ENCODE data around the gene ITSN2. TPM values are rescaled to one million over a fixed set of nuclear protein-coding genes. Genes with fewer than 3 reads are reported as not detected.

ITSN2 gene
- total RNA-seq, 2 experiments from 2014 or later, result 60.4 to 61.0 TPM

GRCh38 chr2:24392542-24393059, 32.3 kb upstream of the ITSN2 start:
- no peak for DNase-seq
- ChIA-PET POLR2A (no interaction called here), CTCF (no interaction called here)
- Mint-ChIP-seq H3K4me3 (no peak overlapping the region), H3K27me3 (peaks cover 2% of the 10 kb centered on the region), H3K27ac (no peak overlapping the region), H3K9me3 (no peaks in the 10 kb centered on the region), H3K4me1 (ENCODE audit: low read depth) (no peaks in the 10 kb centered on the region), H3K36me3 (no peaks in the 10 kb centered on the region)
- intact Hi-C loops (cut with micrococcal nuclease), result no loop called here

- intact Hi-C loops (cut with micrococcal nuclease), result loop anchor here (10.0 kb wide), 1 partner anchor 121 kb away; no protein-coding TSS in a partner anchor
- Mint-ChIP-seq H3K27ac (no peak overlapping the region), H3K27me3 (no peaks in the 10 kb centered on the region), H3K4me1 (ENCODE audit: low read depth) (no peaks in the 10 kb centered on the region), H3K9me3 (no peaks in the 10 kb centered on the region), H3K36me3 (no peaks in the 10 kb centered on the region), H3K4me3 (no peak overlapping the region)
- POLR2A ChIA-PET, result no interaction called here
- DNase-seq, result no peak
- CTCF ChIA-PET, result interaction anchor here (1.1 kb wide), 1 partner anchor 93 kb away, joined by 4 read pairs; no protein-coding TSS in a partner anchor
These were observed 25.0 kb upstream of the ITSN2 start for GRCh38 chr2:24385366-24385765.

- Mint-ChIP-seq H3K9me3 (no peaks in the 10 kb centered on the region), H3K4me1 (ENCODE audit: low read depth) (no peaks in the 10 kb centered on the region), H3K4me3 (no peak overlapping the region), H3K27ac (no peak overlapping the region), H3K36me3 (no peaks in the 10 kb centered on the region), H3K27me3 (no peaks in the 10 kb centered on the region)
- ChIA-PET POLR2A (no interaction called here), CTCF (interaction anchor here (1.0 to 1.5 kb wide), 2 partner anchors 17 to 550 kb away, joined by 3 read pairs; no protein-coding TSS in a partner anchor)
- peak; percentile 64 for DNase-seq
- intact Hi-C loops (cut with micrococcal nuclease), result loop anchor here (1.0 to 10.0 kb wide), 2 partner anchors 118 to 154 kb away; no protein-coding TSS in a partner anchor
These were observed 22.2 kb upstream of the ITSN2 start for GRCh38 chr2:24382363-24383073.

- ChIA-PET CTCF (no interaction called here), POLR2A (no interaction called here)
- intact Hi-C loops (cut with micrococcal nuclease), result loop anchor here (10.0 kb wide), 1 partner anchor 116 kb away; no protein-coding TSS in a partner anchor
- H3K27ac Mint-ChIP-seq, result no peak overlapping the region
- no peak overlapping the region for H3K4me3 Mint-ChIP-seq
- no peaks in the 10 kb centered on the region for H3K27me3 Mint-ChIP-seq
- no peaks in the 10 kb centered on the region for H3K36me3 Mint-ChIP-seq
- no peaks in the 10 kb centered on the region for H3K9me3 Mint-ChIP-seq
- DNase-seq, result no peak
- no peaks in the 10 kb centered on the region for H3K4me1 Mint-ChIP-seq (ENCODE audit: low read depth)
These were observed 20.5 kb upstream of the ITSN2 start for GRCh38 chr2:24380820-24381219.

GRCh38 chr2:24375349-24376087, 15.2 kb upstream of the ITSN2 start:
- Mint-ChIP-seq H3K27me3 (no peaks in the 10 kb centered on the region), H3K36me3 (no peaks in the 10 kb centered on the region), H3K9me3 (no peaks in the 10 kb centered on the region), H3K27ac (no peak overlapping the region), H3K4me1 (ENCODE audit: low read depth) (no peaks in the 10 kb centered on the region), H3K4me3 (no peak overlapping the region)
- DNase-seq, result no peak
- POLR2A ChIA-PET, result no interaction called here
- CTCF ChIA-PET, result no interaction called here
- intact Hi-C loops (cut with micrococcal nuclease), result no loop called here

GRCh38 chr2:24374301-24374700, 14.0 kb upstream of the ITSN2 start:
- no peaks in the 10 kb centered on the region for H3K9me3 Mint-ChIP-seq
- intact Hi-C loops (cut with micrococcal nuclease), result no loop called here
- no peaks in the 10 kb centered on the region for H3K27me3 Mint-ChIP-seq
- H3K27ac Mint-ChIP-seq, result no peak overlapping the region
- ChIA-PET POLR2A (interaction anchor here (1.1 kb wide), 1 partner anchor 14 kb away, joined by 3 read pairs; the partner anchor contains the start of gene ITSN2), CTCF (interaction anchor here (0.6 to 1.1 kb wide), 2 partner anchors 15 to 35 kb away, joined by 4 read pairs; no protein-coding TSS in a partner anchor)
- H3K4me3 Mint-ChIP-seq, result no peak overlapping the region
- no peak for DNase-seq
- H3K36me3 Mint-ChIP-seq, result no peaks in the 10 kb centered on the region
- H3K4me1 Mint-ChIP-seq (ENCODE audit: low read depth), result no peaks in the 10 kb centered on the region

- H3K9me3 Mint-ChIP-seq, result no peaks in the 10 kb centered on the region
- ChIA-PET CTCF (no interaction called here), POLR2A (interaction anchor here (0.7 kb wide), 2 partner anchors 125 to 203 kb away, joined by 3 to 5 read pairs; no protein-coding TSS in a partner anchor)
- intact Hi-C loops (cut with micrococcal nuclease), result no loop called here
- no peak overlapping the region for H3K4me3 Mint-ChIP-seq
- no peak overlapping the region for H3K27ac Mint-ChIP-seq
- no peaks in the 10 kb centered on the region for H3K27me3 Mint-ChIP-seq
- no peak for DNase-seq
- no peaks in the 10 kb centered on the region for H3K36me3 Mint-ChIP-seq
- H3K4me1 Mint-ChIP-seq (ENCODE audit: low read depth), result no peaks in the 10 kb centered on the region
These were observed 11.7 kb upstream of the ITSN2 start for GRCh38 chr2:24372033-24372432.

- Mint-ChIP-seq H3K27ac (no peak overlapping the region), H3K4me1 (ENCODE audit: low read depth) (peaks cover 4% of the 10 kb centered on the region), H3K27me3 (no peaks in the 10 kb centered on the region), H3K4me3 (no peak overlapping the region), H3K9me3 (no peaks in the 10 kb centered on the region), H3K36me3 (no peaks in the 10 kb centered on the region)
- intact Hi-C loops (cut with micrococcal nuclease), result no loop called here
- POLR2A ChIA-PET, result no interaction called here
- no peak for DNase-seq
- CTCF ChIA-PET, result no interaction called here
These were observed 5.5 kb upstream of the ITSN2 start for GRCh38 chr2:24365826-24366225.

GRCh38 chr2:24365051-24365450, 4.7 kb upstream of the ITSN2 start:
- intact Hi-C loops (cut with micrococcal nuclease), result no loop called here
- H3K4me1 Mint-ChIP-seq (ENCODE audit: low read depth), result peaks cover 5% of the 10 kb centered on the region
- no peak for DNase-seq
- POLR2A ChIA-PET, result no interaction called here
- H3K4me3 Mint-ChIP-seq, result no peak overlapping the region
- no peaks in the 10 kb centered on the region for H3K9me3 Mint-ChIP-seq
- no peaks in the 10 kb centered on the region for H3K27me3 Mint-ChIP-seq
- no peaks in the 10 kb centered on the region for H3K36me3 Mint-ChIP-seq
- CTCF ChIA-PET, result no interaction called here
- H3K27ac Mint-ChIP-seq, result no peak overlapping the region

- no peak overlapping the region for H3K4me3 Mint-ChIP-seq
- intact Hi-C loops (cut with micrococcal nuclease), result loop anchor here (5.0 kb wide), 1 partner anchor 436 kb away; the partner anchor contains the start of gene ATAD2B
- H3K27me3 Mint-ChIP-seq, result no peaks in the 10 kb centered on the region
- peaks cover 12% of the 10 kb centered on the region for H3K4me1 Mint-ChIP-seq (ENCODE audit: low read depth)
- no peak for DNase-seq
- CTCF ChIA-PET, result no interaction called here
- POLR2A ChIA-PET, result interaction anchor here (0.6 kb wide), 2 partner anchors 430 to 797 kb away, joined by 4 read pairs; partner anchors contain the start of genes CENPO and PTRHD1
- H3K36me3 Mint-ChIP-seq, result peaks cover 6% of the 10 kb centered on the region
- no peak overlapping the region for H3K27ac Mint-ChIP-seq
- no peaks in the 10 kb centered on the region for H3K9me3 Mint-ChIP-seq
These were observed 3.0 kb upstream of the ITSN2 start for GRCh38 chr2:24363301-24363700.

GRCh38 chr2:24362253-24362652, 1.9 kb upstream of the ITSN2 start:
- no peaks in the 10 kb centered on the region for H3K27me3 Mint-ChIP-seq
- H3K9me3 Mint-ChIP-seq, result peaks cover under 1% of the 10 kb centered on the region
- H3K36me3 Mint-ChIP-seq, result peaks cover 6% of the 10 kb centered on the region
- H3K27ac Mint-ChIP-seq, result no peak overlapping the region
- CTCF ChIA-PET, result no interaction called here
- H3K4me1 Mint-ChIP-seq (ENCODE audit: low read depth), result peaks cover 18% of the 10 kb centered on the region
- POLR2A ChIA-PET, result no interaction called here
- intact Hi-C loops (cut with micrococcal nuclease), result loop anchor here (5.0 kb wide), 1 partner anchor 435 kb away; the partner anchor contains the start of gene ATAD2B
- no peak overlapping the region for H3K4me3 Mint-ChIP-seq
- DNase-seq, result no peak

- Mint-ChIP-seq H3K27me3 (no peaks in the 10 kb centered on the region), H3K4me1 (ENCODE audit: low read depth) (peaks cover 24% of the 10 kb centered on the region), H3K36me3 (peaks cover 12% of the 10 kb centered on the region), H3K4me3 (peak overlapping the region; percentile 85), H3K9me3 (peaks cover 3% of the 10 kb centered on the region), H3K27ac (peak overlapping the region; percentile 92)
- DNase-seq, result no peak
- intact Hi-C loops (cut with micrococcal nuclease), result loop anchor here (2.0 to 5.0 kb wide), 2 partner anchors 284 to 434 kb away; partner anchors contain the start of genes ATAD2B and SF3B6
- ChIA-PET POLR2A (interaction anchor here (0.6 to 2.1 kb wide), 7 partner anchors 8 to 435 kb away, joined by 3 to 9 read pairs (median 5); partner anchors contain the start of gene SF3B6), CTCF (interaction anchor here (0.7 to 0.8 kb wide), 2 partner anchors 276 to 433 kb away, joined by 3 to 5 read pairs; partner anchors contain the start of gene TP53I3)
These were observed 611 bp upstream of the ITSN2 start for GRCh38 chr2:24360963-24361330.
